Sigmoid colon (tissue), 7 donors: ENCODE data around the gene OR4B1. TPM values are rescaled to one million over a fixed set of nuclear protein-coding genes. Genes with fewer than 3 reads are reported as not detected.

ENCODE experiments used
- DNase-seq: peaks from one replicate; pipeline ENCODE4 v3.0.0-alpha.2; 2019
- H3K27ac ChIP-seq, 4 donors: fragments of 200-600 bp; sonication (generic); one replicate each; pipeline ENCODE4 v1.5.1; 2016 to 2019; ENCODE audit warnings: mild to moderate bottlenecking in 1 of 4
- H3K27me3 ChIP-seq, 3 donors: fragments of 200-600 bp; sonication (generic); one replicate each; pipeline ENCODE4 v1.5.1; 2019; ENCODE audit warnings: mild to moderate bottlenecking in 1 of 3
- H3K36me3 ChIP-seq, 4 donors: fragments of 200-600 bp; sonication (generic); one replicate each; pipeline ENCODE4 v1.5.1; 2016 to 2019
- H3K4me1 ChIP-seq, 4 donors: fragments of 200-600 bp; sonication (generic); one replicate each; pipeline ENCODE4 v1.5.1; 2017 to 2019
- H3K4me3 ChIP-seq, 4 donors: fragments of 200-600 bp; sonication (generic); one replicate each; pipeline ENCODE4 v1.5.1; 2017 to 2019; ENCODE audit warnings: mild to moderate bottlenecking in 2 of 4, moderate library complexity in 1 of 4
- H3K9me3 ChIP-seq, 4 donors: fragments of 200-600 bp in 3 of 4; sonication (generic) in 3 of 4; one replicate each; pipeline versions ENCODE4 v1.5.1 to v1.6.1; 2013 to 2019
- EP300 ChIP-seq, 4 donors: sonication (generic); formaldehyde crosslinking; IDR thresholded peaks; one replicate each; pipeline ENCODE4 v1.6.1; 2017; ENCODE audit warnings: antibody characterized with exemption in 4 of 4
- POLR2A ChIP-seq, 2 donors: fragments of 450-650 bp; IDR thresholded peaks; one replicate each; pipeline ENCODE4 v1.6.1; 2016; ENCODE audit warnings: antibody characterized with exemption in 2 of 2, mild to moderate bottlenecking in 2 of 2, moderate library complexity in 2 of 2
- POLR2AphosphoS5 ChIP-seq, 4 donors: sonication (generic); formaldehyde crosslinking; IDR thresholded peaks; one replicate each; pipeline ENCODE4 v1.6.1; 2017; ENCODE audit warnings: antibody characterized with exemption in 4 of 4
- WGBS, 2 donors: extraction: QIAGEN DNeasy Blood & Tissue Kit; methylation state at CpG; one replicate each; pipeline ENCODE4 v1.1.7; 2013; 5-methylcytosine and 5-hydroxymethylcytosine counted together
- intact Hi-C: fragments of 100-400 bp; cut with DNase I; formaldehyde crosslinking; loops from one replicate; pipeline ENCODE4 v1.15.1; 2023
- polyA plus RNA-seq, 3 donors: library from polyadenylated mRNA; stranded (reverse); fragments of 200-250 nt; gene quantifications; one replicate each; pipeline ENCODE4 v1.2.3, GENCODE V29; 2013
- total RNA-seq, 4 donors: library from RNA; depleted of rRNA; stranded (reverse); fragments of >200 nt; gene quantifications; one replicate each; pipeline ENCODE4 v1.1.0, GENCODE V29; 2016
- TF ChIP-seq, protein P1 (sequence below), 4 experiments: fragments of 450-650 bp in 3 of 4; fragments of 200-600 bp in 1 of 4; IDR thresholded peaks; one replicate each; pipeline ENCODE4 v1.5.1; 2016 to 2019; ENCODE audit warnings: antibody characterized with exemption in 4 of 4, mild to moderate bottlenecking in 3 of 4, moderate library complexity in 2 of 4
- donor health status: healthy with polysubstance abuse.
- donor health status: Bipolar disorder and iron deficiency.
- donor health status: healthy.

OR4B1 gene, protein sequence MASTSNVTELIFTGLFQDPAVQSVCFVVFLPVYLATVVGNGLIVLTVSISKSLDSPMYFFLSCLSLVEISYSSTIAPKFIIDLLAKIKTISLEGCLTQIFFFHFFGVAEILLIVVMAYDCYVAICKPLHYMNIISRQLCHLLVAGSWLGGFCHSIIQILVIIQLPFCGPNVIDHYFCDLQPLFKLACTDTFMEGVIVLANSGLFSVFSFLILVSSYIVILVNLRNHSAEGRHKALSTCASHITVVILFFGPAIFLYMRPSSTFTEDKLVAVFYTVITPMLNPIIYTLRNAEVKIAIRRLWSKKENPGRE
- total RNA-seq (not detected), polyA plus RNA-seq (not detected)

DNA sequence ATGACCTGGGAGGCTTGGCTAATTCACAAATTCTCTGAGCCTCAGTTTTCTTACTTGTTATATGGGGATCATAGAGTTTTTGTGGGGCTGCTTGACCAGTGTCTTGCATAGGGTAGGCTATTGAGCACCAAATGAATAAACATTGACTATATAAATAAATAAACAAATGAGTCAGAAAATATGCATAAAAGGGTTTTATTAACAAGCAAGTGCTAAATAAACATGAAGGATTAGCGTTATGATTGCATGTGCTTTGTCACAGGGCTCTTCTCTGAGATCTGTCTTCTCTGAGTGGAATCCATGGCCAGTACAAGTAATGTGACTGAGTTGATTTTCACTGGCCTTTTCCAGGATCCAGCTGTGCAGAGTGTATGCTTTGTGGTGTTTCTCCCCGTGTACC is at the start of gene OR4B1:
Gene OR4B1 (plus strand): TSS at position 301 of the 400 bp plus-strand sequence. CDS start 0 bp downstream, at position 301.
- Histone ChIP-seq H3K4me3 (no peak within 1 kb of the TSS), H3K27ac (no peak within 1 kb of the TSS), H3K36me3 (no peaks in the 10 kb centered on the region), H3K4me1 (no peaks in the 10 kb centered on the region), H3K27me3 (no peaks in the 10 kb centered on the region), H3K9me3 (no peaks in the 10 kb centered on the region)
- DNase-seq = no peak
- intact Hi-C loops = no loop called here
- WGBS, 2 donors = 43 to 64% methylated on average over 2 of the region's 2 CpGs
- TF ChIP-seq POLR2A (IDR thresholded peaks at IDR 0.05) = no peak
- TF ChIP-seq, protein P1, sequence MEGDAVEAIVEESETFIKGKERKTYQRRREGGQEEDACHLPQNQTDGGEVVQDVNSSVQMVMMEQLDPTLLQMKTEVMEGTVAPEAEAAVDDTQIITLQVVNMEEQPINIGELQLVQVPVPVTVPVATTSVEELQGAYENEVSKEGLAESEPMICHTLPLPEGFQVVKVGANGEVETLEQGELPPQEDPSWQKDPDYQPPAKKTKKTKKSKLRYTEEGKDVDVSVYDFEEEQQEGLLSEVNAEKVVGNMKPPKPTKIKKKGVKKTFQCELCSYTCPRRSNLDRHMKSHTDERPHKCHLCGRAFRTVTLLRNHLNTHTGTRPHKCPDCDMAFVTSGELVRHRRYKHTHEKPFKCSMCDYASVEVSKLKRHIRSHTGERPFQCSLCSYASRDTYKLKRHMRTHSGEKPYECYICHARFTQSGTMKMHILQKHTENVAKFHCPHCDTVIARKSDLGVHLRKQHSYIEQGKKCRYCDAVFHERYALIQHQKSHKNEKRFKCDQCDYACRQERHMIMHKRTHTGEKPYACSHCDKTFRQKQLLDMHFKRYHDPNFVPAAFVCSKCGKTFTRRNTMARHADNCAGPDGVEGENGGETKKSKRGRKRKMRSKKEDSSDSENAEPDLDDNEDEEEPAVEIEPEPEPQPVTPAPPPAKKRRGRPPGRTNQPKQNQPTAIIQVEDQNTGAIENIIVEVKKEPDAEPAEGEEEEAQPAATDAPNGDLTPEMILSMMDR (IDR thresholded peaks at IDR 0.05) = no peak
- TF ChIP-seq EP300 (IDR thresholded peaks at IDR 0.05) = no peak
- TF ChIP-seq POLR2AphosphoS5 (IDR thresholded peaks at IDR 0.05) = no peak

GRCh38 chr11:48167380-48167779 is 49.2 kb upstream of the OR4B1 start:
- no peak overlapping the region for H3K27ac ChIP-seq
- peaks cover 0 to 26% (median 0%) of the 10 kb centered on the region in 4 donors for H3K36me3 ChIP-seq
- H3K4me1 ChIP-seq = peaks cover 0 to 16% (median 10%) of the 10 kb centered on the region in 4 donors
- no peaks in the 10 kb centered on the region for H3K27me3 ChIP-seq
- intact Hi-C loops = no loop called here
- no peaks in the 10 kb centered on the region for H3K9me3 ChIP-seq
- TF ChIP-seq POLR2AphosphoS5 (IDR thresholded peaks at IDR 0.05) = no peak
- TF ChIP-seq, protein P1 (IDR thresholded peaks at IDR 0.05) = no peak
- no peak for TF ChIP-seq POLR2A (IDR thresholded peaks at IDR 0.05)
- no peak for TF ChIP-seq EP300 (IDR thresholded peaks at IDR 0.05)
- DNase-seq = no peak
- H3K4me3 ChIP-seq = no peak overlapping the region
- 96 to 98% methylated on average over 6 of the region's 6 CpGs for WGBS, 2 donors

- TF ChIP-seq POLR2A (IDR thresholded peaks at IDR 0.05) (no peak), EP300 (IDR thresholded peaks at IDR 0.05) (no peak), POLR2AphosphoS5 (IDR thresholded peaks at IDR 0.05) (no peak)
- TF ChIP-seq, protein P1 (IDR thresholded peaks at IDR 0.05) = no peak
- Histone ChIP-seq H3K27me3 (no peaks in the 10 kb centered on the region), H3K36me3 (peaks cover 0 to 23% (median 0%) of the 10 kb centered on the region in 4 donors), H3K4me3 (no peak overlapping the region), H3K4me1 (peaks cover 0 to 21% (median 12%) of the 10 kb centered on the region in 4 donors), H3K9me3 (no peaks in the 10 kb centered on the region), H3K27ac (peak overlapping the region in 2 of 4 donors; percentile 3 to 33)
- no peak for DNase-seq
- intact Hi-C loops = no loop called here
- WGBS, 2 donors = 48 to 66% methylated on average over 6 of the region's 6 CpGs
Measured at GRCh38 chr11:48168815-48169214, 47.8 kb upstream of the OR4B1 start.

DNA sequence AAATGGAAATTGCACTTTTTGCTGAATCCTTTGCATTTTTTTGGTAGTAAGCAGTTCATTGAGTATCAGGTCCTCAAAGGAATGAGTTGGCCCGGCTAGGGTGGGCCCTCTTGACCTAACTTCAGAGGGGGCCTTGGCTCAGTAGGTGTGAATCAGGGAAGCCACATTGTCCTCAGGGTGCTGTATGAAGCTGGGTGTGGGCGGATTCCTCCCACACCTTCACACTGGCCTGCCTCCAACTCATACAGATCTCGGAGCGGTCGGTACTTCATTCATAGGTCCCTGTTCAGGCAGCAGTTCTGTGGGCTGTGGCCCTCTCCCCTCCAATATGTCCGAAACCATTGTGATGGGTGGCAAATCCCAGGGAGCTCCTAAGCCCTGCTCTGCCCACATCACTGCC is 47.4 kb upstream of the OR4B1 start:
- intact Hi-C loops = no loop called here
- DNase-seq = no peak
- Histone ChIP-seq H3K27ac (peak overlapping the region in 3 of 4 donors; percentile 3 to 34 (median 33)), H3K4me3 (no peak overlapping the region), H3K9me3 (no peaks in the 10 kb centered on the region), H3K4me1 (peaks cover 0 to 21% (median 12%) of the 10 kb centered on the region in 4 donors), H3K27me3 (no peaks in the 10 kb centered on the region), H3K36me3 (peaks cover 0 to 19% (median 0%) of the 10 kb centered on the region in 4 donors)
- 65 to 67% methylated on average over 6 of the region's 6 CpGs for WGBS, 2 donors
- TF ChIP-seq POLR2AphosphoS5 (IDR thresholded peaks at IDR 0.05) (no peak), POLR2A (IDR thresholded peaks at IDR 0.05) (no peak), EP300 (IDR thresholded peaks at IDR 0.05) (no peak)
- TF ChIP-seq, protein P1 (IDR thresholded peaks at IDR 0.05) = no peak
